Astrocyte (in vitro differentiated cells and primary cell): ENCODE data around the gene IFITM5. TPM values are rescaled to one million over a fixed set of nuclear protein-coding genes. Genes with fewer than 3 reads are reported as not detected.

Source experiments
- DNase-seq: peaks from one replicate; pipeline ENCODE4 v3.0.0-alpha.2; 2010; ENCODE audit warnings: low read depth
- FAIRE-seq: peaks from 2 replicates; lab custom pipeline; 2011; peaks lifted over from hg19 to GRCh38; lab: Jason Lieb, UNC
- H2AFZ ChIP-seq: 2 replicates; pipeline ENCODE4 v1.6.0; 2012; ENCODE audit warnings: low read depth, low read length, inconsistent platforms
- H3K27ac ChIP-seq: 2 replicates; pipeline ENCODE4 v1.5.1; 2011; ENCODE audit warnings: low read depth, low read length, inconsistent platforms
- H3K27me3 ChIP-seq: 2 replicates; pipeline ENCODE4 v1.6.0; 2011; ENCODE audit warnings: low read length, inconsistent platforms; ENCODE audit not compliant: insufficient read depth
- H3K36me3 ChIP-seq: 2 replicates; pipeline ENCODE4 v1.5.1; 2011; ENCODE audit warnings: low read length, inconsistent platforms; ENCODE audit not compliant: insufficient read depth
- H3K4me1 ChIP-seq: 2 replicates; pipeline ENCODE4 v1.5.1; 2011; ENCODE audit warnings: low read length, inconsistent platforms; ENCODE audit not compliant: insufficient read depth
- H3K4me2 ChIP-seq: 2 replicates; pipeline ENCODE4 v1.6.0; 2012; ENCODE audit warnings: low read length, inconsistent platforms
- H3K4me3 ChIP-seq: 2 replicates; pipeline ENCODE4 v1.5.1; 2011; ENCODE audit warnings: low read depth, mild to moderate bottlenecking, low read length, inconsistent platforms; ENCODE audit not compliant: insufficient read depth
- H3K79me2 ChIP-seq: 2 replicates; pipeline ENCODE4 v1.6.0; 2012; ENCODE audit warnings: mild to moderate bottlenecking, low read length, inconsistent platforms; ENCODE audit not compliant: insufficient read depth
- H3K9ac ChIP-seq: 2 replicates; pipeline ENCODE4 v1.6.0; 2012; ENCODE audit warnings: mild to moderate bottlenecking, low read length, inconsistent platforms
- H3K9me3 ChIP-seq: 2 replicates; pipeline ENCODE4 v1.5.1; 2012; ENCODE audit warnings: low read depth, mild to moderate bottlenecking, low read length, inconsistent platforms; ENCODE audit not compliant: insufficient read depth
- H4K20me1 ChIP-seq: 2 replicates; pipeline ENCODE4 v1.6.0; 2012; ENCODE audit warnings: low read length, inconsistent platforms; ENCODE audit not compliant: insufficient read depth
- H3K27ac Mint-ChIP-seq: one replicate; pipeline ENCODE4 v1.8.0; 2021; ENCODE audit warnings: mild to moderate bottlenecking, mixed read lengths; ENCODE audit not compliant: unreplicated experiment
- H3K27me3 Mint-ChIP-seq: one replicate; pipeline ENCODE4 v1.8.0; 2021; ENCODE audit warnings: low read depth, mixed read lengths; ENCODE audit not compliant: unreplicated experiment
- H3K36me3 Mint-ChIP-seq: one replicate; pipeline ENCODE4 v1.8.0; 2021; ENCODE audit warnings: low read depth, mixed read lengths; ENCODE audit not compliant: unreplicated experiment
- H3K4me1 Mint-ChIP-seq: one replicate; pipeline ENCODE4 v1.8.0; 2021; ENCODE audit warnings: low read depth, mixed read lengths; ENCODE audit not compliant: unreplicated experiment
- H3K4me3 Mint-ChIP-seq: one replicate; pipeline ENCODE4 v1.8.0; 2021; ENCODE audit warnings: mild to moderate bottlenecking, moderate library complexity, mixed read lengths; ENCODE audit not compliant: unreplicated experiment
- H3K9me3 Mint-ChIP-seq: one replicate; pipeline ENCODE4 v1.8.0; 2021; ENCODE audit warnings: mild to moderate bottlenecking, mixed read lengths; ENCODE audit not compliant: unreplicated experiment
- EZH2 ChIP-seq: IDR thresholded peaks from 2 replicates; pipeline ENCODE4 v1.6.1; 2012; ENCODE audit warnings: mild to moderate bottlenecking, low read length, inconsistent platforms; ENCODE audit not compliant: insufficient read depth
- total RNA-seq: library from RNA; stranded (reverse); gene quantifications from 2 replicates; pipeline ENCODE4 v1.2.1, GENCODE V29; 2021
- TF ChIP-seq, protein P1 (sequence below): IDR thresholded peaks from 2 replicates; pipeline ENCODE4 v1.5.1; 2011; ENCODE audit warnings: low read depth, mild to moderate bottlenecking, inconsistent platforms, low read length, moderate library complexity; ENCODE audit not compliant: insufficient read depth

The IFITM5 gene
- total RNA-seq, 1 donor from 2014 or later = not detected

GRCh38 chr11:340539-341512, 41.5 kb upstream of the IFITM5 start:
- FAIRE-seq = no peak
- Histone ChIP-seq H4K20me1 (no peaks in the 10 kb centered on the region), H3K9me3 (no peaks in the 10 kb centered on the region), H3K4me1 (no peaks in the 10 kb centered on the region), H3K36me3 (no peaks in the 10 kb centered on the region), H3K4me3 (no peak overlapping the region), H3K4me2 (no peak overlapping the region), H3K79me2 (no peaks in the 10 kb centered on the region), H2AFZ (no peak overlapping the region), H3K27ac (no peak overlapping the region), H3K27me3 (no peaks in the 10 kb centered on the region), H3K9ac (no peak overlapping the region)
- no peak for TF ChIP-seq EZH2
- Mint-ChIP-seq H3K4me3 (no peak overlapping the region), H3K27me3 (no peaks in the 10 kb centered on the region), H3K36me3 (no peaks in the 10 kb centered on the region), H3K9me3 (peaks cover 1% of the 10 kb centered on the region), H3K27ac (no peak overlapping the region), H3K4me1 (peaks cover 6% of the 10 kb centered on the region)
- no peak for DNase-seq

- H3K9me3 ChIP-seq = no peaks in the 10 kb centered on the region
- no peaks in the 10 kb centered on the region for H4K20me1 ChIP-seq
- Mint-ChIP-seq H3K27ac (no peak overlapping the region), H3K4me3 (no peak overlapping the region), H3K36me3 (no peaks in the 10 kb centered on the region), H3K27me3 (no peaks in the 10 kb centered on the region), H3K9me3 (peaks cover 1% of the 10 kb centered on the region), H3K4me1 (peaks cover 11% of the 10 kb centered on the region)
- no peak for FAIRE-seq
- H3K4me1 ChIP-seq = no peaks in the 10 kb centered on the region
- H3K9ac ChIP-seq = no peak overlapping the region
- H3K79me2 ChIP-seq = no peaks in the 10 kb centered on the region
- TF ChIP-seq EZH2 = no peak
- TF ChIP-seq, protein P1, sequence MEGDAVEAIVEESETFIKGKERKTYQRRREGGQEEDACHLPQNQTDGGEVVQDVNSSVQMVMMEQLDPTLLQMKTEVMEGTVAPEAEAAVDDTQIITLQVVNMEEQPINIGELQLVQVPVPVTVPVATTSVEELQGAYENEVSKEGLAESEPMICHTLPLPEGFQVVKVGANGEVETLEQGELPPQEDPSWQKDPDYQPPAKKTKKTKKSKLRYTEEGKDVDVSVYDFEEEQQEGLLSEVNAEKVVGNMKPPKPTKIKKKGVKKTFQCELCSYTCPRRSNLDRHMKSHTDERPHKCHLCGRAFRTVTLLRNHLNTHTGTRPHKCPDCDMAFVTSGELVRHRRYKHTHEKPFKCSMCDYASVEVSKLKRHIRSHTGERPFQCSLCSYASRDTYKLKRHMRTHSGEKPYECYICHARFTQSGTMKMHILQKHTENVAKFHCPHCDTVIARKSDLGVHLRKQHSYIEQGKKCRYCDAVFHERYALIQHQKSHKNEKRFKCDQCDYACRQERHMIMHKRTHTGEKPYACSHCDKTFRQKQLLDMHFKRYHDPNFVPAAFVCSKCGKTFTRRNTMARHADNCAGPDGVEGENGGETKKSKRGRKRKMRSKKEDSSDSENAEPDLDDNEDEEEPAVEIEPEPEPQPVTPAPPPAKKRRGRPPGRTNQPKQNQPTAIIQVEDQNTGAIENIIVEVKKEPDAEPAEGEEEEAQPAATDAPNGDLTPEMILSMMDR = no peak
- no peaks in the 10 kb centered on the region for H3K27me3 ChIP-seq
- no peaks in the 10 kb centered on the region for H3K36me3 ChIP-seq
- no peak overlapping the region for H3K27ac ChIP-seq
- H3K4me3 ChIP-seq = no peak overlapping the region
- H2AFZ ChIP-seq = no peak overlapping the region
- no peak for DNase-seq
- H3K4me2 ChIP-seq = no peak overlapping the region
Measured at GRCh38 chr11:339963-340362, 40.6 kb upstream of the IFITM5 start.

- no peaks in the 10 kb centered on the region for H3K36me3 Mint-ChIP-seq
- H3K36me3 ChIP-seq = no peaks in the 10 kb centered on the region
- no peak for TF ChIP-seq EZH2
- TF ChIP-seq, protein P1 = no peak
- no peaks in the 10 kb centered on the region for H3K27me3 ChIP-seq
- no peaks in the 10 kb centered on the region for H3K9me3 Mint-ChIP-seq
- no peak overlapping the region for H3K27ac ChIP-seq
- H3K4me3 ChIP-seq = no peak overlapping the region
- no peaks in the 10 kb centered on the region for H4K20me1 ChIP-seq
- no peak overlapping the region for H3K27ac Mint-ChIP-seq
- no peaks in the 10 kb centered on the region for H3K9me3 ChIP-seq
- H3K79me2 ChIP-seq = no peaks in the 10 kb centered on the region
- DNase-seq = no peak
- peaks cover 6% of the 10 kb centered on the region for H3K4me1 ChIP-seq
- no peak for FAIRE-seq
- no peaks in the 10 kb centered on the region for H3K27me3 Mint-ChIP-seq
- H2AFZ ChIP-seq = no peak overlapping the region
- no peak overlapping the region for H3K4me2 ChIP-seq
- no peak overlapping the region for H3K4me3 Mint-ChIP-seq
- H3K9ac ChIP-seq = no peak overlapping the region
- peaks cover 19% of the 10 kb centered on the region for H3K4me1 Mint-ChIP-seq
Measured at GRCh38 chr11:337711-338110, 38.4 kb upstream of the IFITM5 start.
